Osteocyte (in vitro differentiated cells): ENCODE results near the gene RIPK3. TPM values are rescaled to one million over a fixed set of nuclear protein-coding genes. Genes with fewer than 3 reads are reported as not detected.

Source experiments
- DNase-seq: peaks from one replicate; pipeline ENCODE4 v3.0.0; 2021; ENCODE audit warnings: mixed read lengths; ENCODE audit not compliant: unreplicated experiment; ENCODE audit errors: extremely low spot score
- H3K27ac Mint-ChIP-seq: one replicate; pipeline ENCODE4 v1.8.0; 2021; ENCODE audit warnings: mild to moderate bottlenecking, mixed read lengths; ENCODE audit not compliant: unreplicated experiment
- H3K27me3 Mint-ChIP-seq: one replicate; pipeline ENCODE4 v1.8.0; 2021; ENCODE audit warnings: mixed read lengths; ENCODE audit not compliant: unreplicated experiment
- H3K36me3 Mint-ChIP-seq: one replicate; pipeline ENCODE4 v1.8.0; 2021; ENCODE audit warnings: mixed read lengths; ENCODE audit not compliant: unreplicated experiment
- H3K4me1 Mint-ChIP-seq: one replicate; pipeline ENCODE4 v1.8.0; 2021; ENCODE audit warnings: mixed read lengths; ENCODE audit not compliant: unreplicated experiment
- H3K4me3 Mint-ChIP-seq: one replicate; pipeline ENCODE4 v1.8.0; 2021; ENCODE audit warnings: mild to moderate bottlenecking, moderate library complexity, mixed read lengths; ENCODE audit not compliant: unreplicated experiment
- H3K9me3 Mint-ChIP-seq: one replicate; pipeline ENCODE4 v1.8.0; 2021; ENCODE audit warnings: mixed read lengths; ENCODE audit not compliant: unreplicated experiment
- total RNA-seq: library from RNA; stranded (reverse); gene quantifications from 2 replicates; pipeline ENCODE4 v1.2.1, GENCODE V29; 2021
- TF ChIP-seq, protein P1 (sequence below): fragments of 200-600 bp; sonication (generic); IDR thresholded peaks from 2 replicates; pipeline ENCODE4 v1.5.0; 2021; ENCODE audit warnings: antibody characterized with exemption, mild to moderate bottlenecking, moderate library complexity

The RIPK3 gene
- total RNA-seq, 1 donor from 2014 or later = 0.78 TPM

DNA sequence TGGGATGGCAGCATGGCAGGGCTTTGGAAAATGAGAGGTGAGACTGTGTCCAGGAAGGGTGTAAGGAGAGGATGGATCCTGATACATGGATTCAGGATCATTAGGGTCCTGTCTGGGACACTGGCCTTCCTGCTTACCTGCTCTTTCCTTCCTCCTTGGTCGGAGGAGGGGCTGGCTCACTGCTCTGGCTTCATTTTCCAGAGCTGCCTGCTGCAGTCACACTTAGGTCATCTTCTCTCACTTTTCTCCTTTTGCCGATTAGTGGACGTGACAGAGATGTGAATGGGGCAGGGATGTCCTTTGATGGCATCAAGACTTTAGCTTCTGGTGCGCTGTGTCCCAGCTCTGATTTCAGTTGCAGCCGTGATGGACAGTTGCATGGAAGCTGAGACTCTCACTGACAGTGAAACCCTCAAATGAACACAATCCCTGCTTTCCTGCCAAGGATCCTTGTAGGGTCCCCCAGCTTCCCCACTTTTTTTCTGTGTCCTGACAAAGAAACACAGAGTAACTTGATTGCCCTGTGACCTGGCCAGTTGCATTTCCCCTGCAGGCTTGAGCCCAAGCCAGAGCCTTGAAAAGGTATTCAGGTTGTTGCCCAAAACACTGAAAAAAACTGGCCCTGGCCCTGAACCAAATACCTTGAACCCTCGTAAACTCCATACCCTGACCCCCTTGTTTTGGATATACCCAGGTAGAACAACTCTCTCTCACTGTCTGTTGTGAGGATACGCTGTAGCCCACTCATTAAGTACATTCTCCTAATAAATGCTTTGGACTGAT, 31.3 kb downstream of the RIPK3 start:
- no peaks in the 10 kb centered on the region for H3K9me3 Mint-ChIP-seq
- no peak overlapping the region for H3K4me3 Mint-ChIP-seq
- peak overlapping the region; percentile 36 for H3K27ac Mint-ChIP-seq
- H3K27me3 Mint-ChIP-seq = no peaks in the 10 kb centered on the region
- H3K36me3 Mint-ChIP-seq = peaks cover 28% of the 10 kb centered on the region
- TF ChIP-seq, protein P1, sequence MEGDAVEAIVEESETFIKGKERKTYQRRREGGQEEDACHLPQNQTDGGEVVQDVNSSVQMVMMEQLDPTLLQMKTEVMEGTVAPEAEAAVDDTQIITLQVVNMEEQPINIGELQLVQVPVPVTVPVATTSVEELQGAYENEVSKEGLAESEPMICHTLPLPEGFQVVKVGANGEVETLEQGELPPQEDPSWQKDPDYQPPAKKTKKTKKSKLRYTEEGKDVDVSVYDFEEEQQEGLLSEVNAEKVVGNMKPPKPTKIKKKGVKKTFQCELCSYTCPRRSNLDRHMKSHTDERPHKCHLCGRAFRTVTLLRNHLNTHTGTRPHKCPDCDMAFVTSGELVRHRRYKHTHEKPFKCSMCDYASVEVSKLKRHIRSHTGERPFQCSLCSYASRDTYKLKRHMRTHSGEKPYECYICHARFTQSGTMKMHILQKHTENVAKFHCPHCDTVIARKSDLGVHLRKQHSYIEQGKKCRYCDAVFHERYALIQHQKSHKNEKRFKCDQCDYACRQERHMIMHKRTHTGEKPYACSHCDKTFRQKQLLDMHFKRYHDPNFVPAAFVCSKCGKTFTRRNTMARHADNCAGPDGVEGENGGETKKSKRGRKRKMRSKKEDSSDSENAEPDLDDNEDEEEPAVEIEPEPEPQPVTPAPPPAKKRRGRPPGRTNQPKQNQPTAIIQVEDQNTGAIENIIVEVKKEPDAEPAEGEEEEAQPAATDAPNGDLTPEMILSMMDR = peak; percentile 6
- DNase-seq = no peak
- peaks cover 6% of the 10 kb centered on the region for H3K4me1 Mint-ChIP-seq

- Mint-ChIP-seq H3K27me3 (no peaks in the 10 kb centered on the region), H3K4me3 (no peak within 1 kb of the TSS), H3K4me1 (peaks cover 6% of the 10 kb centered on the region), H3K27ac (peak within 1 kb of the TSS; percentile 61), H3K36me3 (peaks cover 32% of the 10 kb centered on the region), H3K9me3 (no peaks in the 10 kb centered on the region)
- DNase-seq = no peak
- TF ChIP-seq, protein P1 = peak; percentile 91
Observed at GRCh38 chr14:24307575-24308341, 32.0 kb downstream of the RIPK3 start, which contains the start of gene CIDEB. Gene CIDEB, minus strand, starts transcription at chr14:24307977. Its CDS starts 119 bp downstream, at chr14:24307858.

- no peak overlapping the region for H3K4me3 Mint-ChIP-seq
- DNase-seq = no peak
- H3K9me3 Mint-ChIP-seq = no peaks in the 10 kb centered on the region
- peaks cover 6% of the 10 kb centered on the region for H3K4me1 Mint-ChIP-seq
- H3K27me3 Mint-ChIP-seq = no peaks in the 10 kb centered on the region
- peak overlapping the region; percentile 61 for H3K27ac Mint-ChIP-seq
- peaks cover 32% of the 10 kb centered on the region for H3K36me3 Mint-ChIP-seq
- TF ChIP-seq, protein P1 = no peak
Observed at GRCh38 chr14:24307156-24307574, 32.6 kb downstream of the RIPK3 start.

DNA sequence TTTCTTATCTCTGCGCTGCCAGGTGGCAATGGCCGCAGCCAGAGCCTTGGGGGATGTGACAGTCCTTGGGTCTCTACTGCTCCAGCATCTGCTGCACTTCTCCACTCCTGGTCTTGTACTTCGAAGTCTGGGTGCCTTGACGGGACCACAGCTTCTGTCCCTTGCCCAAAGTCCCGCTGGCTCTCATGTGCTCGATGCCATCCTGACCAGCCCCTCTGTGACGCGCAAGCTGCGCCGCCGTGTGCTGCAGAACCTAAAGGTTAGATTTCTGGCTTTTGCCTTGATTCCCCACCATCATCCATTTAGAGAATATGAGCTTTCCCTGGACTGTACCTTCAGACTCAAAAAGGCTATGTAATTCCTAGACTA, 35.8 kb downstream of the RIPK3 start:
- TF ChIP-seq, protein P1 = no peak
- peaks cover 34% of the 10 kb centered on the region for H3K36me3 Mint-ChIP-seq
- H3K4me3 Mint-ChIP-seq = no peak overlapping the region
- no peak overlapping the region for H3K27ac Mint-ChIP-seq
- no peaks in the 10 kb centered on the region for H3K27me3 Mint-ChIP-seq
- peaks cover 22% of the 10 kb centered on the region for H3K4me1 Mint-ChIP-seq
- DNase-seq = no peak
- H3K9me3 Mint-ChIP-seq = no peaks in the 10 kb centered on the region
